ENCODE results near the gene LAT. TPM values are rescaled to one million over a fixed set of nuclear protein-coding genes. Genes with fewer than 3 reads are reported as not detected.

LAT gene
- total RNA-seq, 4 donors from 2014 or later: 4.4 to 10.6 (median 7.0) TPM

GRCh38 chr16:28950648-28951409 lies 34.0 kb upstream of the LAT start, which contains the start of gene NFATC2IP:
TSS of gene NFATC2IP (plus strand) at chr16:28950937. CDS start at chr16:28951012, 75 bp downstream.
- Histone ChIP-seq H3K9me3 (no peaks in the 10 kb centered on the region), H3K36me3 (peaks cover 14% of the 10 kb centered on the region in 2 donors), H3K27me3 (no peaks in the 10 kb centered on the region), H3K4me3 (replicated peaks in 1 of 3) (peak within 1 kb of the TSS; percentile 61 to 95 (median 81)), H3K27ac (peak within 1 kb of the TSS; percentile 45 to 66 (median 55)), H3K4me1 (peaks cover 9 to 11% of the 10 kb centered on the region in 2 donors)
- intact Hi-C loops (cut with DNase I): loop anchor here (5.0 kb wide), 1 partner anchor 124 kb away; no protein-coding TSS in a partner anchor
- TF ChIP-seq POLR2A (IDR thresholded peaks at IDR 0.05) (peak in 1 of 2 donors; percentile 72), CTCF (IDR thresholded peaks at IDR 0.05) (no peak)
- DNase-seq: peak; percentile 99 to 100
- 0 to 2% methylated on average over 36 to 48 of the region's 79 CpGs for WGBS, 2 donors

GRCh38 chr16:28951410-28951943 lies 33.4 kb upstream of the LAT start:
- TF ChIP-seq CTCF (IDR thresholded peaks at IDR 0.05): no peak
- Histone ChIP-seq H3K36me3 (peaks cover 15 to 21% of the 10 kb centered on the region in 2 donors), H3K9me3 (no peaks in the 10 kb centered on the region), H3K4me1 (peaks cover 8 to 11% of the 10 kb centered on the region in 2 donors), H3K27ac (peak overlapping the region in 2 of 3 donors; percentile 48), H3K4me3 (replicated peaks in 1 of 3) (peak overlapping the region; percentile 61 to 95 (median 81)), H3K27me3 (no peaks in the 10 kb centered on the region)
- no peak for DNase-seq
- intact Hi-C loops (cut with DNase I): loop anchor here (5.0 kb wide), 1 partner anchor 124 kb away; no protein-coding TSS in a partner anchor
- 1 to 3% methylated on average over 12 to 14 of the region's 17 CpGs for WGBS, 2 donors

GRCh38 chr16:28958216-28958615 lies 26.6 kb upstream of the LAT start:
- 91 to 95% methylated on average over 9 of the region's 9 CpGs for WGBS, 2 donors
- no peak overlapping the region for H3K4me3 ChIP-seq (replicated peaks in 1 of 3)
- H3K9me3 ChIP-seq: no peaks in the 10 kb centered on the region
- DNase-seq: no peak
- no peak overlapping the region for H3K27ac ChIP-seq
- H3K36me3 ChIP-seq: peaks cover 28 to 37% of the 10 kb centered on the region in 2 donors
- no peaks in the 10 kb centered on the region for H3K27me3 ChIP-seq
- TF ChIP-seq POLR2A (IDR thresholded peaks at IDR 0.05) (no peak), CTCF (IDR thresholded peaks at IDR 0.05) (no peak)
- H3K4me1 ChIP-seq: no peaks in the 10 kb centered on the region
- intact Hi-C loops (cut with DNase I): no loop called here

GRCh38 chr16:28958836-28959235 lies 26.0 kb upstream of the LAT start:
- Histone ChIP-seq H3K27ac (no peak overlapping the region), H3K4me1 (no peaks in the 10 kb centered on the region), H3K9me3 (no peaks in the 10 kb centered on the region), H3K36me3 (peaks cover 33 to 42% of the 10 kb centered on the region in 2 donors), H3K4me3 (replicated peaks in 1 of 3) (no peak overlapping the region), H3K27me3 (no peaks in the 10 kb centered on the region)
- DNase-seq: no peak
- intact Hi-C loops (cut with DNase I): no loop called here
- 84 to 92% methylated on average over 6 of the region's 6 CpGs for WGBS, 2 donors
- no peak for TF ChIP-seq CTCF (IDR thresholded peaks at IDR 0.05)

GRCh38 chr16:28964072-28964471 lies 20.8 kb upstream of the LAT start:
- H3K27ac ChIP-seq: no peak overlapping the region
- DNase-seq: no peak
- TF ChIP-seq POLR2A (IDR thresholded peaks at IDR 0.05): no peak
- TF ChIP-seq CTCF (IDR thresholded peaks at IDR 0.05): no peak
- H3K27me3 ChIP-seq: no peaks in the 10 kb centered on the region
- H3K36me3 ChIP-seq: peaks cover 19 to 29% of the 10 kb centered on the region in 2 donors
- H3K4me3 ChIP-seq (replicated peaks in 1 of 3): no peak overlapping the region
- intact Hi-C loops (cut with DNase I): no loop called here
- no peaks in the 10 kb centered on the region for H3K4me1 ChIP-seq
- H3K9me3 ChIP-seq: no peaks in the 10 kb centered on the region
- 90 to 93% methylated on average over 2 to 3 of the region's 3 CpGs for WGBS, 2 donors
